ENCODE data around the gene EHBP1L1.

The EHBP1L1 gene

GRCh38 chr11:65578134-65578533 is 2.3 kb downstream of the EHBP1L1 start:
- DNase-seq: no peak

- DNase-seq: no peak
Observed at GRCh38 chr11:65578667-65579066, 2.8 kb downstream of the EHBP1L1 start.

DNA sequence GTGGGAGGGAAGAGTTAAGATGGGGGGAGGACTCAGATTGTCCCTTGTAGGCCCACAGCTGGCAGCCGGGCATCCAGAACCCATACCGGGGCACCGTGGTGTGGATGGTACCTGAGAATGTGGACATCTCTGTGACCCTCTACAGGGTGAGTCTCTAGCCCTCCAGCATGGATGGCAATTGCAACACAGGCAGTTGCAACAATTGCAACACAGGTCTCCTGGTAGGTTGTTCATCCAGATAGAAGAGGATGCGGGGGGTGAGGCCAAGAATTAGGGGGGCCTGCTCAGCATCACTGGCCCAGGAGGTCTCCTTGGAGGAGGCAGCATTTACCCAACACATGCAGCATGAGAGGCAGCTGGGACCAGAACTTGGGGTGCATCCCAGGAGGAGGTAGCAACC is 3.4 kb downstream of the EHBP1L1 start:
- DNase-seq: no peak

DNA sequence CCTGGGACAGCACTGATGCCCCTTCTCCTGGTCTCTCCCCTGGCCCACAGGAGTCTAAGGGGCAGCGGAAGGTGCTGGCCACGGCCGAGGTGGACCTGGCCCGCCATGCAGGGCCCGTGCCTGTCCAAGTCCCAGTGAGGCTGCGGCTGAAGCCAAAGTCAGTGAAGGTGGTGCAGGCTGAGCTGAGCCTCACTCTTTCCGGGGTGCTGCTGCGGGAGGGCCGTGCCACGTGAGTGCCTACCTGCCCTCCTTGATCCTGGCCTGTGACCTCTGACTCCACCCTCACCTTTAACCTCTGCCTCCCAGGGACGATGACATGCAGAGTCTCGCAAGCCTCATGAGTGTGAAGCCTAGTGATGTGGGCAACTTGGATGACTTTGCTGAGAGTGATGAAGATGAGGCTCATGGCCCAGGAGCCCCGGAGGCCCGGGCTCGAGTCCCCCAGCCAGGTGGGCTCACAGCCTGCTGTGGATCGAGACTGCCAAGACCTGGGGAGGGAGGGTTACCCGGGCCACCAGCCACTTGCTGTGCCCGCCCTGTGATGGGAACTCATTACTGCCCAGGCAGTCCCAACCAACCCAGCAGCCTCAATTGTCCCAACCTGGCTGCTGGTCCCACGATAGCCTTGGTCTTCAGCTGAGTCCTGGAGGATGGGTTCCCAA is 4.3 kb downstream of the EHBP1L1 start:
- DNase-seq: no peak

DNA sequence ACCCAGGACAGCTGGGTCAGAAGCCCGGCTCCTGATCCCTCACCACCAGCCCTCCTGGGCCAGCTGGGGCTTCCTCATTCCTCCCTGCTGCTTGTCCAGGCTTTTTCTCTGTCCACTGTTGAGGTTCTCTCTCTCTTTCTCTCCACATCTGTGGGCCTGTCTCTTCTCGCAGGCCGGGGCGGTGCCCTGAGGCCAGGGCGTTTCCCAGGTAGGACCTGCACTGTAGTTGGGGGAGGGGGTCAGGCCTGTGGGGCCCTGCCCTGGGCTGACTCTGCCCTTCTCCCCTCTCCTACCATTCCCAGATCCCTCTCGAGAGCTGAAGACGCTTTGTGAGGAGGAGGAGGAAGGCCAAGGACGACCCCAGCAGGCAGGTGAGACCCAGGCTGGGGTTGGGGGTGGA is 4.9 kb downstream of the EHBP1L1 start:
- DNase-seq: no peak

DNA sequence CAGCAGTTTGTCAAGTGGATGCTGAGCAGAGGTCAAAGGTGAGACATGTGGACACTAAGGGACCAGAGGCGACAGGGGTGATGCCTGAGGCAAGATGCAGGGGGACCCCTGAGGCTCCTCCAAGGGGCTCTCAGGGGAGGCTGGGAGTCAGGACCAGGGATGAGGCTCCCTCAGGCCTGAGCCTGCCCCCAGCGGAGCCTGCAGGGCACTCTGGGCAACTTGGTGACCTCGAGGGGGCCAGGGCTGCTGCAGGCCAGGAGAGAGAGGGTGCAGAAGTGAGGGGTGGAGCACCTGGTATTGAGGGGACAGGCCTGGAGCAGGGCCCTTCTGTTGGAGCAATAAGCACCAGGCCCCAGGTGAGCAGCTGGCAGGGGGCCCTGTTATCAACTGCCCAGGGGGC is 6.1 kb downstream of the EHBP1L1 start:
- DNase-seq: no peak

DNA sequence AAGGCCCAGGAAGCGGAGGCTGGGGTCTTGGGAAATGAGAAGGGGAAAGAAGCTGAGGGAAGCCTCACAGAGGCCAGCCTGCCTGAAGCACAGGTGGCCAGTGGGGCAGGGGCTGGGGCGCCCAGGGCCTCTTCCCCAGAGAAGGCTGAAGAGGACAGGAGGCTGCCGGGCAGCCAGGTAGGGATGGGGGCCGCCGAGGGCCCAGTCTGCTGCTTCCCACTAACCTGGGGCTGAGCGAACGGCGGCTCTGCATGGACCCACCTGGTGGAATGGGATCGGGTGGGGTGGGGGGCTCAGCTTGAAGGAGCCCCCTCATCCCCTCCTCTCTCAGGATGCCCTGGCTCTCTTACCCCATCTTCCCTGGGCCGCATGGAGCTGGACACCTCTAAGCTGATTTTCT is 7.7 kb downstream of the EHBP1L1 start:
- no peak for DNase-seq

- DNase-seq: no peak
Observed at GRCh38 chr11:65584106-65584505, 8.3 kb downstream of the EHBP1L1 start.

- no peak for DNase-seq
Observed at GRCh38 chr11:65584723-65585171, 8.9 kb downstream of the EHBP1L1 start.

DNA sequence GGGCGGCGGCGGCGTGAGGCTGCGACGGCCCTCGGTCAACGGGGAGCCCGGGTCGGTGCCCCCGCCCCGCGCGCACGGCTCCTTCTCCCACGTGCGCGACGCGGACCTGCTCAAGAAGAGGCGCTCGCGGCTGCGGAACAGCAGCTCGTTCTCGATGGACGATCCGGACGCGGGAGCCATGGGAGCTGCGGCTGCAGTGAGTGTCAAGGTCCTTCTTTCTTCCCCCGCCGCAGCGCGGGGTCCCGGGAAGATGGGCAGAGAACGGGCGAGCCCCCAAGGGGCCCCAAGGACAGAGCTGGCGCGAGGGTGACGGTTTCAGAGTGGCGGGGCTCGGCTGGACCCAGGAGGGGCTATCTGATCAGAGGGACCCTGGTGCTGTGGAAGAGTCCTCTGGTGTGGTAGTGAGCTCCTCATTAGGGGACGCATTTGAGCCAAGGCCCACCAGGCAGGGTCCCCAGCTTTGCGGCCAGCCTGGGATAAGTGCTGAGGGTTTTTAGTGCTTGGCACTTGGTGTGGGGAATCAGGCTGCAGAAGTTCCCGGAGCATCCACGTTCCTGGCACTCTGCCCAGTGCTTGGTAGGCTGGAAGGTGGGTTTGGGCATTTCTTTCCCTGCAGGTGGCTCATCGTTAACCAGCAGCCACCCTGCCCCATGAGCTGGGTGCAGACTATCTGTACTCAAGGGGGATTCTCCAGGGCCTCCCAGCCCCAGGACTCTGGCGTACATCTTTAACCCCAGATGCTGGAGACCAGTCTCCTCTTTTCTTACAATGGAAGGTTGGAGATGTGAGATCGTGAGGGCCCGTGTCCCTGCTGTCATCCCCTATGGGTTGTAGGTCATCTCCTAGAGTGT is 9.8 kb downstream of the EHBP1L1 start:
- DNase-seq: no peak

GRCh38 chr11:65586247-65586630 is 10.4 kb downstream of the EHBP1L1 start:
- no peak for DNase-seq

- DNase-seq: no peak
Observed at GRCh38 chr11:65586676-65587075, 10.8 kb downstream of the EHBP1L1 start.

- peak; percentile 74 for DNase-seq
Observed at GRCh38 chr11:65588199-65589054, 12.6 kb downstream of the EHBP1L1 start.

DNA sequence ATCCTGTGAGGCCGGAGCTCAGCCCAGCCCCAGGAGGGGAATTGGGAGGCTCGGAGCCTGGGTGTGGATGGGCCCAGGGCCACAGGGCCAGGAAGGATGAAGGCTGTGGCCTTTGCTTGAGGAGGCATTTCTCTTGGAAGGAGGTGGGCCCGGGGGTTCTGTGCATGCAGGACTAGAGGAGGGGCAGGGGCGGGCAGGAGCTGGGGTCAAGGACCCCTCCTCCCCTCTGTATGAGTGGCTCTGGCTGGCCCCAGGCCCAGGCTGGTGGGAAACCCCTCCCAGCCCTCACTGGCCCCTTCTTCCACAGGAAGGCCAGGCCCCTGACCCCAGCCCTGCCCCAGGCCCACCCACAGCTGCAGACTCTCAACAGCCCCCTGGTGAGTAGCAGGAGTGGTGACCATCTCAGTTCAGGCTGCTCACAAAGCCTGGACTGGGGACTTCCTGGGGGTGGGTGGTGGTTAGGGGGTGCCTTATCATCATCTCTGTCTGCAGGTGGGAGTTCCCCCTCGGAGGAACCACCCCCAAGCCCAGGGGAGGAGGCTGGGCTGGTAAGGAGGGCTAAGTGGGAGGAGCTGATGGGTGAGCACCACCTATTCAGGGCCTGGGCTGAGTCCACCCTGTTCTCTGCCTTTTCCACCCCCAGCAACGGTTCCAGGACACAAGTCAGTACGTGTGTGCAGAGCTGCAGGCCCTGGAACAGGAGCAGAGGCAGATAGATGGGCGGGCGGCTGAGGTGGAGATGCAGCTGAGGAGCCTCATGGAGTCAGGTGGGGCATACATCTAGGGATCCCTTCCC is 13.8 kb downstream of the EHBP1L1 start:
- no peak for DNase-seq

GRCh38 chr11:65590240-65590738 is 14.4 kb downstream of the EHBP1L1 start:
- no peak for DNase-seq

- DNase-seq: no peak
Observed at GRCh38 chr11:65591939-65592857, 16.3 kb downstream of the EHBP1L1 start.

GRCh38 chr11:65592858-65593517 is 17.1 kb downstream of the EHBP1L1 start:
- DNase-seq: no peak

DNA sequence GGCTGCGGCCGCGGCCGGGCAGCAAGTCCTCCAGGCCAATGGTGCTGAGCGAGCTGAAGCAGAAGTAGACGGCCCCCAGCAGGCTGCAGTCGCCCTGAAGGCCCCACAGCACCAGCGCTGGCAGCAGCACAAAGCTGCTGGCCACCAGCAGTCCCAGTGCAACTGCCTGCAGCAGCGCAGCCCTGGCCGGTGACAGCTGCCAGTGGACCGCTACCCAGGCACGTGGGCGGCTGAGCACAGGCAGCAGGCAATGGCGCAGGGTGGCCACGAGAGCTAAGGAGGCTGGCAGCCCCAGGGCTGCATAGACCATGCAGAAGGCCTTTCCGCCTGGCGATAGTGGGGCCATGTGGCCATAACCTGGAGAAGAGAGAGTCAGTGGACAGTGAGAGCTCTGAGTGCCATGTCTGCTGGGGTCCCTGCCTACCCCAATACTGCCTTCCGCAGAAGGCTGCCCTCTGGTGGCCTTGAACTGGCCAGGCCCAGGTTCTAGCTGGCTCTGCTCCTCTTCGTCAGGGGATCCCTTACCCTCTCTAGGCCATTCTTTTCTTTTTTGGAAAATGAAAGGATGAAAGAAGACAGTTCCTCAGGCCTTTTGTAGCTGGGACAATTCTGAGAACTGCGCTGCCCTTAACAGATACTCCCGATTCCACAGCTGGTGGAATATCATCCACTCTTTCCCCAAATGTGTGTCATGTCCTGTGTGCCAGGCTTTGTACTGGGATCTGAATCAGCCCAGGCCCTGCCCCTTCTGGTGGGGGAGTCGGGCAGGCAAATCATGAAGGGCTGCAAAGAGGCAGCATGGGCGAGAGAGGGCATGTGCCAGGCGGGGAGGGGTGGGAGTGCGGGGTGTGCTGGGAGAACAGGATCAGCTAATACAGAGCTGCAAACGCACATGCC is 17.9 kb downstream of the EHBP1L1 start:
- DNase-seq: peak; percentile 48

DNA sequence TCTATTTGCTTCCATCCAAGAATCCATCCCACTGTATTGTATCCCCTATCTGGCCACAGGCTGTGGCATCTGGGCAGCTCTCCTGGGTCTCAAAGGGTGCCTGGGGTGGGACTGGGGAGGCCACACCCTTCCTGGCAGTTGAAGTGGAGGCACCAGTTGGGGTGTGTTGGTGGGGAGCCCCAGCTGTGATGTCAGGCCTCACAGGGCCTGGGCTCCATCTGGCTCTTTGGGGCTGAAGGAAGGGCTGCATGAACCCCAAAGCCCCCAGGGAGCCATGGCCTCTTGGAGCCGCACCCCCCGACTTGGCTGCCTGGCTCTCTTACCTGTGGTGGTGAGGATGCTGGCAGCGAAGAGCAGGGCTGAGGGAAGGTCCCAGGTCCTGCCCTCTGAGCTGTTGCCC is 19.3 kb downstream of the EHBP1L1 start:
- DNase-seq: no peak

Measured in activated CD4-positive, alpha-beta T cell treated with anti-CD3 and anti-CD28 coated beads, Interleukin-2, amount 50 U/mL, for 1 hour (primary cell).